K562 (cell line): ENCODE results near the gene OR10T2. TPM values are rescaled to one million over a fixed set of nuclear protein-coding genes. Genes with fewer than 3 reads are reported as not detected.

Experiments used
- polyA plus RNA-seq, 8 experiments: library from polyadenylated mRNA; depleted of rRNA in 4 of 8; stranded (reverse) in 5 of 8; unstranded in 3 of 8; fragments of >200 nt; fragmentation: Nextera tagmentation in 2 of 8; fragmentation: Illumina TruSeq in 1 of 8; extraction: Ambion mirVana in 2 of 8; extraction: Trizol in 1 of 8; gene quantifications; 2 replicates each; pipeline versions ENCODE4 v1.2.1 to v1.2.3, GENCODE V29; 2011 to 2014; ENCODE audit warnings: inconsistent platforms in 1 of 8, missing spikeins in 1 of 8
- total RNA-seq, 7 experiments: library from RNA; depleted of rRNA in 6 of 7; stranded (reverse); fragments of >200 nt in 6 of 7; fragmentation: Illumina TruSeq in 2 of 7; extraction: Trizol in 2 of 7; gene quantifications; 2 replicates each; pipeline versions ENCODE4 v1.2.1 to v1.2.3, GENCODE V29; 2011 to 2021; ENCODE audit warnings: low replicate concordance in 1 of 7

The OR10T2 gene
- total and polyA plus RNA-seq, 9 of the 15 experiments (the other 6 are each of a cell fraction or from before 2014, with no cell fraction given): not detected

Other genes starting within 250 kb of the OR10T2 start
Only the 7 nearest of the 12 such genes appear.
- gene CD1A, start 145.0 kb downstream of the OR10T2 start, total RNA-seq (2014; rRNA removed): not detected in 2 replicates
- gene CD1A, start 145.0 kb downstream of the OR10T2 start, total RNA-seq (2014; rRNA removed; fragmentation: Illumina TruSeq; extraction: Trizol): not detected in 2 replicates
- gene CD1A, start 145.0 kb downstream of the OR10T2 start, total RNA-seq (2015; rRNA removed; fragmentation: Illumina TruSeq; extraction: Trizol): not detected in 2 replicates
- not detected in 2 replicates for gene CD1A, start 145.0 kb downstream of the OR10T2 start, total RNA-seq (2021)
- gene CD1A, start 145.0 kb downstream of the OR10T2 start, polyA plus RNA-seq (2011; rRNA removed): not detected in 2 replicates
- gene CD1A, start 145.0 kb downstream of the OR10T2 start, polyA plus RNA-seq (2014; fragmentation: Illumina TruSeq; extraction: Trizol): not detected in 2 replicates
- not detected for gene CD1A, start 145.0 kb downstream of the OR10T2 start, polyA plus RNA-seq (2014; fragmentation: Nextera tagmentation; extraction: Ambion mirVana)
- gene CD1A, start 145.0 kb downstream of the OR10T2 start, polyA plus RNA-seq (2014; rRNA removed): not detected in 2 replicates
- not detected in 2 replicates for gene CD1C, start 109.5 kb downstream of the OR10T2 start, total RNA-seq (2014; rRNA removed)
- not detected in 2 replicates for gene CD1C, start 109.5 kb downstream of the OR10T2 start, total RNA-seq (2014; rRNA removed; fragmentation: Illumina TruSeq; extraction: Trizol)
- gene CD1C, start 109.5 kb downstream of the OR10T2 start, total RNA-seq (2015; rRNA removed; fragmentation: Illumina TruSeq; extraction: Trizol): not detected in 2 replicates
- not detected in 2 replicates for gene CD1C, start 109.5 kb downstream of the OR10T2 start, total RNA-seq (2021)
- gene CD1C, start 109.5 kb downstream of the OR10T2 start, polyA plus RNA-seq (2011; rRNA removed): not detected in 2 replicates
- gene CD1C, start 109.5 kb downstream of the OR10T2 start, polyA plus RNA-seq (2014; fragmentation: Illumina TruSeq; extraction: Trizol): not detected in 2 replicates
- gene CD1C, start 109.5 kb downstream of the OR10T2 start, polyA plus RNA-seq (2014; fragmentation: Nextera tagmentation; extraction: Ambion mirVana): not detected
- not detected in 2 replicates for gene CD1C, start 109.5 kb downstream of the OR10T2 start, polyA plus RNA-seq (2014; rRNA removed)
- not detected in 2 replicates for gene CD1B, start 67.9 kb downstream of the OR10T2 start, total RNA-seq (2014; rRNA removed)
- gene CD1B, start 67.9 kb downstream of the OR10T2 start, total RNA-seq (2014; rRNA removed; fragmentation: Illumina TruSeq; extraction: Trizol): not detected in 2 replicates
- gene CD1B, start 67.9 kb downstream of the OR10T2 start, total RNA-seq (2015; rRNA removed; fragmentation: Illumina TruSeq; extraction: Trizol): not detected in 2 replicates
- gene CD1B, start 67.9 kb downstream of the OR10T2 start, total RNA-seq (2021): not detected in 2 replicates
- gene CD1B, start 67.9 kb downstream of the OR10T2 start, polyA plus RNA-seq (2011; rRNA removed): not detected in 2 replicates
- not detected in 2 replicates for gene CD1B, start 67.9 kb downstream of the OR10T2 start, polyA plus RNA-seq (2014; fragmentation: Illumina TruSeq; extraction: Trizol)
- not detected for gene CD1B, start 67.9 kb downstream of the OR10T2 start, polyA plus RNA-seq (2014; fragmentation: Nextera tagmentation; extraction: Ambion mirVana)
- not detected in 2 replicates for gene CD1B, start 67.9 kb downstream of the OR10T2 start, polyA plus RNA-seq (2014; rRNA removed)
- not detected in 2 replicates for gene CD1E, start 45.6 kb downstream of the OR10T2 start, total RNA-seq (2014; rRNA removed)
- not detected in 2 replicates for gene CD1E, start 45.6 kb downstream of the OR10T2 start, total RNA-seq (2014; rRNA removed; fragmentation: Illumina TruSeq; extraction: Trizol)
- gene CD1E, start 45.6 kb downstream of the OR10T2 start, total RNA-seq (2015; rRNA removed; fragmentation: Illumina TruSeq; extraction: Trizol): not detected in 2 replicates
- gene CD1E, start 45.6 kb downstream of the OR10T2 start, total RNA-seq (2021): not detected in 2 replicates
- not detected in 2 replicates for gene CD1E, start 45.6 kb downstream of the OR10T2 start, polyA plus RNA-seq (2011; rRNA removed)
- gene CD1E, start 45.6 kb downstream of the OR10T2 start, polyA plus RNA-seq (2014; fragmentation: Illumina TruSeq; extraction: Trizol): not detected in 2 replicates
- gene CD1E, start 45.6 kb downstream of the OR10T2 start, polyA plus RNA-seq (2014; fragmentation: Nextera tagmentation; extraction: Ambion mirVana): not detected
- not detected in 2 replicates for gene CD1E, start 45.6 kb downstream of the OR10T2 start, polyA plus RNA-seq (2014; rRNA removed)
- not detected in 2 replicates for gene OR10K2, start 26.8 kb upstream of the OR10T2 start, total RNA-seq (2014; rRNA removed)
- gene OR10K2, start 26.8 kb upstream of the OR10T2 start, total RNA-seq (2014; rRNA removed; fragmentation: Illumina TruSeq; extraction: Trizol): not detected in 2 replicates
- not detected in 2 replicates for gene OR10K2, start 26.8 kb upstream of the OR10T2 start, total RNA-seq (2015; rRNA removed; fragmentation: Illumina TruSeq; extraction: Trizol)
- not detected in 2 replicates for gene OR10K2, start 26.8 kb upstream of the OR10T2 start, total RNA-seq (2021)
- not detected in 2 replicates for gene OR10K2, start 26.8 kb upstream of the OR10T2 start, polyA plus RNA-seq (2011; rRNA removed)
- gene OR10K2, start 26.8 kb upstream of the OR10T2 start, polyA plus RNA-seq (2014; fragmentation: Illumina TruSeq; extraction: Trizol): not detected in 2 replicates
- gene OR10K2, start 26.8 kb upstream of the OR10T2 start, polyA plus RNA-seq (2014; fragmentation: Nextera tagmentation; extraction: Ambion mirVana): not detected
- not detected in 2 replicates for gene OR10K2, start 26.8 kb upstream of the OR10T2 start, polyA plus RNA-seq (2014; rRNA removed)
- gene OR10K1, start 62.4 kb upstream of the OR10T2 start, total RNA-seq (2014; rRNA removed): not detected in 2 replicates
- gene OR10K1, start 62.4 kb upstream of the OR10T2 start, total RNA-seq (2014; rRNA removed; fragmentation: Illumina TruSeq; extraction: Trizol): not detected in 2 replicates
- gene OR10K1, start 62.4 kb upstream of the OR10T2 start, total RNA-seq (2015; rRNA removed; fragmentation: Illumina TruSeq; extraction: Trizol): not detected in 2 replicates
- gene OR10K1, start 62.4 kb upstream of the OR10T2 start, total RNA-seq (2021): not detected in 2 replicates
- gene OR10K1, start 62.4 kb upstream of the OR10T2 start, polyA plus RNA-seq (2011; rRNA removed): not detected in 2 replicates
- not detected in 2 replicates for gene OR10K1, start 62.4 kb upstream of the OR10T2 start, polyA plus RNA-seq (2014; fragmentation: Illumina TruSeq; extraction: Trizol)
- gene OR10K1, start 62.4 kb upstream of the OR10T2 start, polyA plus RNA-seq (2014; fragmentation: Nextera tagmentation; extraction: Ambion mirVana): not detected
- not detected in 2 replicates for gene OR10K1, start 62.4 kb upstream of the OR10T2 start, polyA plus RNA-seq (2014; rRNA removed)
- gene OR10R2, start 72.8 kb upstream of the OR10T2 start, total RNA-seq (2014; rRNA removed): not detected in 2 replicates
- not detected in 2 replicates for gene OR10R2, start 72.8 kb upstream of the OR10T2 start, total RNA-seq (2014; rRNA removed; fragmentation: Illumina TruSeq; extraction: Trizol)
- not detected in 2 replicates for gene OR10R2, start 72.8 kb upstream of the OR10T2 start, total RNA-seq (2015; rRNA removed; fragmentation: Illumina TruSeq; extraction: Trizol)
- not detected in 2 replicates for gene OR10R2, start 72.8 kb upstream of the OR10T2 start, total RNA-seq (2021)
- not detected in 2 replicates for gene OR10R2, start 72.8 kb upstream of the OR10T2 start, polyA plus RNA-seq (2011; rRNA removed)
- gene OR10R2, start 72.8 kb upstream of the OR10T2 start, polyA plus RNA-seq (2014; fragmentation: Illumina TruSeq; extraction: Trizol): not detected in 2 replicates
- not detected for gene OR10R2, start 72.8 kb upstream of the OR10T2 start, polyA plus RNA-seq (2014; fragmentation: Nextera tagmentation; extraction: Ambion mirVana)
- not detected in 2 replicates for gene OR10R2, start 72.8 kb upstream of the OR10T2 start, polyA plus RNA-seq (2014; rRNA removed)